Lower leg skin (tissue), 4 donors: ENCODE results near the gene DNAI2. TPM values are rescaled to one million over a fixed set of nuclear protein-coding genes. Genes with fewer than 3 reads are reported as not detected.

Experiments
- DNase-seq, 2 donors: peaks; one replicate each; pipeline ENCODE4 v3.0.0-alpha.2; 2019; ENCODE audit warnings: low spot score in 2 of 2
- H3K4me3 ChIP-seq: fragments of 200-600 bp; sonication (generic); 2 replicates; pipeline ENCODE4 v1.5.1; 2017; ENCODE audit warnings: mild to moderate bottlenecking, low read depth; ENCODE audit not compliant: poor library complexity, severe bottlenecking
- CTCF ChIP-seq, 3 donors: fragments of 450-650 bp; IDR thresholded peaks; one replicate each; pipeline ENCODE4 v1.5.1; 2016; ENCODE audit warnings: antibody characterized with exemption in 3 of 3, mild to moderate bottlenecking in 3 of 3, moderate library complexity in 2 of 3
- POLR2A ChIP-seq, 2 donors: fragments of 450-650 bp; IDR thresholded peaks; one replicate each; pipeline ENCODE4 v1.6.1; 2016 to 2017; ENCODE audit warnings: antibody characterized with exemption in 2 of 2, mild to moderate bottlenecking in 1 of 2, moderate library complexity in 1 of 2
- WGBS, 2 donors: methylation state at CpG; one replicate each; pipeline ENCODE4 v1.1.5; 2018; 5-methylcytosine and 5-hydroxymethylcytosine counted together
- intact Hi-C: fragments of 100-400 bp; cut with DNase I; formaldehyde crosslinking; loops from one replicate; pipeline ENCODE4 v1.15.0; 2023; ENCODE audit warnings: low total_unique reads
- total RNA-seq, 4 donors: library from RNA; depleted of rRNA; stranded (reverse); fragments of >200 nt; gene quantifications; one replicate each; pipeline ENCODE4 v1.1.0, GENCODE V29; 2016

The DNAI2 gene
- total RNA-seq, 4 donors from 2014 or later: 0.57 TPM; not detected in 3

GRCh38 chr17:74228306-74228978 lies 45.6 kb upstream of the DNAI2 start:
- H3K4me3 ChIP-seq: no peak overlapping the region
- DNase-seq: no peak
- WGBS, 2 donors: 85 to 87% methylated on average over 5 of the region's 5 CpGs

GRCh38 chr17:74230896-74231295 lies 43.1 kb upstream of the DNAI2 start:
- TF ChIP-seq CTCF (IDR thresholded peaks at IDR 0.05) (no peak), POLR2A (IDR thresholded peaks at IDR 0.05) (no peak)
- DNase-seq: no peak
- intact Hi-C loops: no loop called here
- WGBS, 2 donors: 89 to 93% methylated on average over 16 of the region's 16 CpGs
- H3K4me3 ChIP-seq: no peak overlapping the region

More at GRCh38 chr17:74228306-74228978, 45.6 kb upstream of the DNAI2 start:
- TF ChIP-seq POLR2A (IDR thresholded peaks at IDR 0.05): no peak
- TF ChIP-seq CTCF (IDR thresholded peaks at IDR 0.05): no peak
- intact Hi-C loops: no loop called here

- TF ChIP-seq POLR2A (IDR thresholded peaks at IDR 0.05): no peak
- TF ChIP-seq CTCF (IDR thresholded peaks at IDR 0.05): no peak
- intact Hi-C loops: no loop called here
- 76 to 89% methylated on average over 12 to 17 of the region's 17 CpGs for WGBS, 2 donors
- DNase-seq: no peak
- H3K4me3 ChIP-seq: no peak overlapping the region
These were observed 41.8 kb upstream of the DNAI2 start for GRCh38 chr17:74231928-74232907.

GRCh38 chr17:74233937-74234336 lies 40.1 kb upstream of the DNAI2 start:
- no peak for DNase-seq
- TF ChIP-seq CTCF (IDR thresholded peaks at IDR 0.05) (no peak), POLR2A (IDR thresholded peaks at IDR 0.05) (no peak)
- 92 to 93% methylated on average over 8 of the region's 8 CpGs for WGBS, 2 donors
- no peak overlapping the region for H3K4me3 ChIP-seq
- intact Hi-C loops: no loop called here

GRCh38 chr17:74234486-74234885 lies 39.5 kb upstream of the DNAI2 start:
- 77 to 91% methylated on average over 1 of the region's 1 CpG for WGBS, 2 donors
- DNase-seq: no peak
- H3K4me3 ChIP-seq: no peak overlapping the region
- intact Hi-C loops: no loop called here
- TF ChIP-seq CTCF (IDR thresholded peaks at IDR 0.05): no peak
